ENCODE data around the gene PDHX. TPM values are rescaled to one million over a fixed set of nuclear protein-coding genes. Genes with fewer than 3 reads are reported as not detected.

PDHX gene
- total and polyA plus RNA-seq, 10 of the 15 experiments (the other 5 are each of a cell fraction or from before 2014, with no cell fraction given) = 14.5 to 41.9 (median 28.0) TPM

DNA sequence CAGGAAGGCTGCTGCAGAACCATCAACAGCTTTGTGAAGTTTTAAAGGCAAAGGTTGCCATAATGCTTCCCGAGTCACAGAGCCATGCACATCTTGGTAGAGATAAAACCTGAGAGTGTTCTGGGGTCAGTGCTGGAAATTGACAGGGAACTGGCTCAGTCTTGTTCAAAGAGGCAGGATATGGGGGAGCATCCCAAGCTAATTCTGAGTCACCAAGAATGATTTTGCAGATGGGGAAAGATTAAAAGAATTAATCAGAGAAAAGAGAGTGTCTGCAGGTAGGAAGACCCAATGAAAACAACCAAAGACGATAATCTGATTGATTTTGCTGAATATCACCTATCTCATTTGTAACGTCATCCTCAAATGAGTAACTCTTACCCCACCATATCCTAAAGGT, 122.7 kb downstream of the PDHX start (continued):
- TF ChIP-seq, protein P1, sequence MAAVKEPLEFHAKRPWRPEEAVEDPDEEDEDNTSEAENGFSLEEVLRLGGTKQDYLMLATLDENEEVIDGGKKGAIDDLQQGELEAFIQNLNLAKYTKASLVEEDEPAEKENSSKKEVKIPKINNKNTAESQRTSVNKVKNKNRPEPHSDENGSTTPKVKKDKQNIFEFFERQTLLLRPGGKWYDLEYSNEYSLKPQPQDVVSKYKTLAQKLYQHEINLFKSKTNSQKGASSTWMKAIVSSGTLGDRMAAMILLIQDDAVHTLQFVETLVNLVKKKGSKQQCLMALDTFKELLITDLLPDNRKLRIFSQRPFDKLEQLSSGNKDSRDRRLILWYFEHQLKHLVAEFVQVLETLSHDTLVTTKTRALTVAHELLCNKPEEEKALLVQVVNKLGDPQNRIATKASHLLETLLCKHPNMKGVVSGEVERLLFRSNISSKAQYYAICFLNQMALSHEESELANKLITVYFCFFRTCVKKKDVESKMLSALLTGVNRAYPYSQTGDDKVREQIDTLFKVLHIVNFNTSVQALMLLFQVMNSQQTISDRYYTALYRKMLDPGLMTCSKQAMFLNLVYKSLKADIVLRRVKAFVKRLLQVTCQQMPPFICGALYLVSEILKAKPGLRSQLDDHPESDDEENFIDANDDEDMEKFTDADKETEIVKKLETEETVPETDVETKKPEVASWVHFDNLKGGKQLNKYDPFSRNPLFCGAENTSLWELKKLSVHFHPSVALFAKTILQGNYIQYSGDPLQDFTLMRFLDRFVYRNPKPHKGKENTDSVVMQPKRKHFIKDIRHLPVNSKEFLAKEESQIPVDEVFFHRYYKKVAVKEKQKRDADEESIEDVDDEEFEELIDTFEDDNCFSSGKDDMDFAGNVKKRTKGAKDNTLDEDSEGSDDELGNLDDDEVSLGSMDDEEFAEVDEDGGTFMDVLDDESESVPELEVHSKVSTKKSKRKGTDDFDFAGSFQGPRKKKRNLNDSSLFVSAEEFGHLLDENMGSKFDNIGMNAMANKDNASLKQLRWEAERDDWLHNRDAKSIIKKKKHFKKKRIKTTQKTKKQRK (IDR thresholded peaks at IDR 0.05; ENCODE audit: low read depth, low read length) = no peak
- TF ChIP-seq SREBF2 (IDR thresholded peaks at IDR 0.05; ENCODE audit: low read length) (no peak), ZSCAN29 (IDR thresholded peaks at IDR 0.05) (no peak), MEF2B (IDR thresholded peaks at IDR 0.05; ENCODE audit: partially characterized antibody, poor library complexity, severe bottlenecking) (no peak)

DNA sequence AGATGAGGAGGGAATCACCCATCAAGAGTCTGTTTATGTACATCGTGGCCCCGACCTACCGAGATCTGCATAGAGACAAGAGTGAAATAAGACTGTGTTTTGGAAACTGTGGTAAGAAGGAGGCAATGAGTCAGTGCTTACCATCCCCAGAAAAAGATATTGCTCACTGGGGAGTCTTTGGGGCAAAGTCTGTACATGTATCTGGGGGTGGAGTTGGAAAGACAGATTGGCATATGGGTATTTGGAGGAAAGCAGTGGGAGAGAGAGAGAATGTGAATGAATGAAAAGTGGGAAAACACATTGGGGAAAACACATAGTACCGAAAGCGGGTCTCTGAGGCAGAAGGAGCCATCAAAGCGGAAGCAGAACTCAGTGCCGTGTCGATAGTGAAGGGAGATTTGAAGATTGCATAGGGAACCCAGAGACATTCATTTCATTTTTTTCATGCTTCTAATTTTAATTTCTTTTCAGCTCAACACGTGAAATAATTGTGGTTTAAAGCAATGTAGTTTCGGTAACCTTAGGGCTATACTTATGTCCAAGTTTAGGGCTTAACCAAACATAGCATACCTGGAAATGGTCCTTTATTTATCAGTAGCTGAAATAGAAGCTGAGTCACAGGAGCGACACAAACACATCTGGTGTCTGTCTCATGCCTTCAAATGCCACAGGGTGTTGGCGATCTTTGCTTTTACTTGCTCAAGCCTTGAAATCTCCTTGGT, 124.0 kb downstream of the PDHX start:
- H3K4me3 ChIP-seq = peak overlapping the region; percentile 6; the same call in 1 of the 2 replicates
- peak overlapping the region; percentile 79 for H3K4me2 ChIP-seq (ENCODE audit: control insufficient read depth, insufficient read depth)
- no peaks in the 10 kb centered on the region for H4K20me1 ChIP-seq (ENCODE audit: control insufficient read depth, insufficient read depth)
- peaks cover 31% of the 10 kb centered on the region for H3K4me1 ChIP-seq (ENCODE audit: control insufficient read depth, insufficient read depth, low read length)
- SMC1A ChIA-PET (ENCODE audit: uncharacterized antibody, unreplicated experiment) = interaction anchor here (0.6 to 2.9 kb wide), 31 partner anchors 9 to 352 kb away, joined by 3 to 27 read pairs (median 5); no protein-coding TSS in a partner anchor
- H2AFZ ChIP-seq (ENCODE audit: control insufficient read depth, low read depth, low read length) = peak overlapping the region; percentile 59
- DNase-seq (ENCODE audit: low read depth, low spot score) (peak; percentile 84), FAIRE-seq (peak; percentile 72), ATAC-seq (peak; percentile 88)
- H3K27ac ChIP-seq (ENCODE audit: control insufficient read depth, insufficient read depth) = peak overlapping the region; percentile 71
- RAD21 ChIA-PET (ENCODE audit: unreplicated experiment) = interaction anchor here (1.0 to 2.1 kb wide), 23 partner anchors 10 to 199 kb away, joined by 3 to 26 read pairs (median 4); partner anchors contain the start of gene CD44
- intact Hi-C loops (cut with micrococcal nuclease; ENCODE audit: unreplicated experiment) = loop anchor here (1.0 to 2.0 kb wide), 2 partner anchors 78 to 103 kb away; no protein-coding TSS in a partner anchor
- H3K9ac ChIP-seq (ENCODE audit: control insufficient read depth, insufficient read depth, low read length) = peak overlapping the region; percentile 44; the same call in 1 of the 2 replicates
- POLR2A ChIA-PET = interaction anchor here (0.6 to 1.6 kb wide), 4 partner anchors 9 to 105 kb away, joined by 3 to 4 read pairs (median 4); no protein-coding TSS in a partner anchor
- no TSS peak for BruUV-seq (replicated peaks)
- no peaks in the 10 kb centered on the region for H3K36me3 ChIP-seq (ENCODE audit: control insufficient read depth in 2 of 2, insufficient read depth in 2 of 2, low read length in 1 of 2)
- CTCF ChIA-PET = interaction anchor here (0.9 to 1.7 kb wide), 8 partner anchors 9 to 264 kb away, joined by 3 to 14 read pairs (median 3); no protein-coding TSS in a partner anchor
- H3K79me2 ChIP-seq (ENCODE audit: control insufficient read depth, insufficient read depth, low read length) = no peaks in the 10 kb centered on the region
- H3K9me3 ChIP-seq (replicated peaks; ENCODE audit: control insufficient read depth, insufficient read depth, low read length) = no peaks in the 10 kb centered on the region
- in situ Hi-C loops (cut with MboI) = no loop called here
- WGBS (ENCODE audit: insufficient coverage, insufficient replicate concordance, low lambda C conversion rate, missing lambda C conversion rate) = 2% methylated on average over 12 of the region's 12 CpGs
- H3K27me3 ChIP-seq (replicated peaks in 1 of 2; ENCODE audit: control insufficient read depth in 2 of 2, insufficient read depth in 2 of 2, low read length in 1 of 2) = no peaks in the 10 kb centered on the region
- TF ChIP-seq, protein P2, sequence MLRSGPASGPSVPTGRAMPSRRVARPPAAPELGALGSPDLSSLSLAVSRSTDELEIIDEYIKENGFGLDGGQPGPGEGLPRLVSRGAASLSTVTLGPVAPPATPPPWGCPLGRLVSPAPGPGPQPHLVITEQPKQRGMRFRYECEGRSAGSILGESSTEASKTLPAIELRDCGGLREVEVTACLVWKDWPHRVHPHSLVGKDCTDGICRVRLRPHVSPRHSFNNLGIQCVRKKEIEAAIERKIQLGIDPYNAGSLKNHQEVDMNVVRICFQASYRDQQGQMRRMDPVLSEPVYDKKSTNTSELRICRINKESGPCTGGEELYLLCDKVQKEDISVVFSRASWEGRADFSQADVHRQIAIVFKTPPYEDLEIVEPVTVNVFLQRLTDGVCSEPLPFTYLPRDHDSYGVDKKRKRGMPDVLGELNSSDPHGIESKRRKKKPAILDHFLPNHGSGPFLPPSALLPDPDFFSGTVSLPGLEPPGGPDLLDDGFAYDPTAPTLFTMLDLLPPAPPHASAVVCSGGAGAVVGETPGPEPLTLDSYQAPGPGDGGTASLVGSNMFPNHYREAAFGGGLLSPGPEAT (IDR thresholded peaks at IDR 0.05; ENCODE audit: low read depth) = peak; percentile 94
- TF ChIP-seq ZNF24 (IDR thresholded peaks at IDR 0.05) (peak; percentile 8; the same call in 1 of the 2 replicates), POLR2AphosphoS5 (IDR thresholded peaks at IDR 0.05; ENCODE audit: low read length) (peak; percentile 41; the same call in 1 of the 2 replicates), RB1 (IDR thresholded peaks at IDR 0.05; ENCODE audit: borderline replicate concordance) (no peak), FOXK2 (IDR thresholded peaks at IDR 0.05) (no peak), RFX5 (IDR thresholded peaks at IDR 0.05; ENCODE audit: low read depth, low read length) (0 out of 2 replicates have a peak, but pooled peaks have one; percentile 65), ZZZ3 (IDR thresholded peaks at IDR 0.05; ENCODE audit: control insufficient read depth, insufficient read length, low read depth) (no peak), SMAD1 (IDR thresholded peaks at IDR 0.05; ENCODE audit: low read depth, partially characterized antibody) (no peak), SPI1 (IDR thresholded peaks at IDR 0.05; ENCODE audit: borderline replicate concordance, insufficient read depth, low read depth, low read length) (peak; percentile 60), MEF2A (IDR thresholded peaks at IDR 0.05; ENCODE audit: insufficient read depth, low read depth, low read length) (peak; percentile 92)

Measured in GM12878 (cell line).